Measurements from ENCODE around the gene AMHR2. TPM values are rescaled to one million over a fixed set of nuclear protein-coding genes. Genes with fewer than 3 reads are reported as not detected.

Gene AMHR2
- total RNA-seq, 1 donor from 2014 or later, result not detected

GRCh38 chr12:53380794-53381730 is 42.6 kb upstream of the AMHR2 start:
- no peak for FAIRE-seq
- H3K27me3 Mint-ChIP-seq (ENCODE audit: low read depth, unreplicated experiment), result no peaks in the 10 kb centered on the region

DNA sequence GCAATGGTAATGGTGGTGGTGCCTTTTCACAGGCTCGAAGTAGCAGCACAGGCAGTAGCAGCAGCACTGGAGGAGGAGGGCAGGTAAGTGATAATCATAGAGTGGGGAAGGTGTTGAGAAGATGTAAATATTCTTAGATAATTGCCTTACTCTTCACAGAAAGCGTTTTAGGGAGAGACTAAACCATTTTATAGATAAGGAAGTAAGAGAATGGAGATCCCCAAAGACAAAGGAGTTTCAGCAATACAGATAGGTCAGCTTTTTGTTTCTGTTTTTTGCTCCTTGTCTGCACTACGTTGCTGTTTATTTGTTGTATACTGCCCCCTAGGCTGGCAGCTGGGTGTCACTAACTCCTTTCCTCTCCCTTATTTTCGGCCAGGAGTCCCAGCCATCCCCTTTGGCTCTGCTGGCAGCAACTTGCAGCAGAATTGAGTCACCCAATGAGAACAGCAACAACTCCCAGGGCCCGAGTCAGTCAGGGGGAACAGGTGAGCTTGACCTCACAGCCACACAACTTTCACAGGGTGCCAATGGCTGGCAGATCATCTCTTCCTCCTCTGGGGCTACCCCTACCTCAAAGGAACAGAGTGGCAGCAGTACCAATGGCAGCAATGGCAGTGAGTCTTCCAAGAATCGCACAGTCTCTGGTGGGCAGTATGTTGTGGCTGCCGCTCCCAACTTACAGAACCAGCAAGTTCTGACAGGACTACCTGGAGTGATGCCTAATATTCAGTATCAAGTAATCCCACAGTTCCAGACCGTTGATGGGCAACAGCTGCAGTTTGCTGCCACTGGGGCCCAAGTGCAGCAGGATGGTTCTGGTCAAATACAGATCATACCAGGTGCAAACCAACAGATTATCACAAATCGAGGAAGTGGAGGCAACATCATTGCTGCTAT is 41.7 kb upstream of the AMHR2 start:
- no peaks in the 10 kb centered on the region for H3K9me3 Mint-ChIP-seq (ENCODE audit: unreplicated experiment)

More at GRCh38 chr12:53380794-53381730, 42.6 kb upstream of the AMHR2 start:
- peak overlapping the region; percentile 53 for H3K27ac ChIP-seq (ENCODE audit: low read depth, low read length)
- peak overlapping the region; percentile 88 for H3K4me2 ChIP-seq (ENCODE audit: low read length)
- H3K79me2 ChIP-seq (ENCODE audit: insufficient read depth, low read length), result peaks cover 43% of the 10 kb centered on the region
- H3K9ac ChIP-seq (ENCODE audit: low read length), result peak overlapping the region; percentile 86
- DNase-seq (ENCODE audit: low read depth), result no peak
- no peaks in the 10 kb centered on the region for H3K27me3 ChIP-seq (ENCODE audit: insufficient read depth, low read length)
- no peak overlapping the region for H2AFZ ChIP-seq (ENCODE audit: low read depth, low read length)
- H3K4me3 Mint-ChIP-seq (ENCODE audit: unreplicated experiment), result peak overlapping the region; percentile 90
- H4K20me1 ChIP-seq (ENCODE audit: insufficient read depth, low read length), result peaks cover 36% of the 10 kb centered on the region
- peak overlapping the region; percentile 59 for H3K4me3 ChIP-seq (ENCODE audit: insufficient read depth, low read depth, low read length)
- H3K9me3 Mint-ChIP-seq (ENCODE audit: unreplicated experiment), result no peaks in the 10 kb centered on the region
- H3K4me1 ChIP-seq (ENCODE audit: insufficient read depth, low read length), result peaks cover 32% of the 10 kb centered on the region
- H3K27ac Mint-ChIP-seq (ENCODE audit: unreplicated experiment), result peak overlapping the region; percentile 95
- no peaks in the 10 kb centered on the region for H3K9me3 ChIP-seq (ENCODE audit: insufficient read depth, low read depth, low read length)
- peaks cover 17% of the 10 kb centered on the region for H3K36me3 ChIP-seq (ENCODE audit: insufficient read depth, low read length)
- peaks cover 33% of the 10 kb centered on the region for H3K4me1 Mint-ChIP-seq (ENCODE audit: low read depth, unreplicated experiment)
- TF ChIP-seq EZH2 (IDR thresholded peaks at IDR 0.05; ENCODE audit: insufficient read depth, low read length), result no peak
- no peak for TF ChIP-seq CTCF (IDR thresholded peaks at IDR 0.05; ENCODE audit: insufficient read depth, low read depth, low read length)
- H3K36me3 Mint-ChIP-seq (ENCODE audit: low read depth, unreplicated experiment), result peaks cover 22% of the 10 kb centered on the region

More for the DNA sequence above, 41.7 kb upstream of the AMHR2 start:
- no peak for TF ChIP-seq EZH2 (IDR thresholded peaks at IDR 0.05; ENCODE audit: insufficient read depth, low read length)
- peak; percentile 22 for TF ChIP-seq CTCF (IDR thresholded peaks at IDR 0.05; ENCODE audit: insufficient read depth, low read depth, low read length)
- peak overlapping the region; percentile 53 for H3K27ac ChIP-seq (ENCODE audit: low read depth, low read length)
- H3K9me3 ChIP-seq (ENCODE audit: insufficient read depth, low read depth, low read length), result no peaks in the 10 kb centered on the region
- H3K4me2 ChIP-seq (ENCODE audit: low read length), result peak overlapping the region; percentile 88
- Mint-ChIP-seq H3K4me1 (ENCODE audit: low read depth, unreplicated experiment) (peaks cover 34% of the 10 kb centered on the region), H3K4me3 (ENCODE audit: unreplicated experiment) (peak overlapping the region; percentile 90), H3K27ac (ENCODE audit: unreplicated experiment) (peak overlapping the region; percentile 95), H3K27me3 (ENCODE audit: low read depth, unreplicated experiment) (no peaks in the 10 kb centered on the region), H3K36me3 (ENCODE audit: low read depth, unreplicated experiment) (peaks cover 23% of the 10 kb centered on the region)
- H3K4me1 ChIP-seq (ENCODE audit: insufficient read depth, low read length), result peaks cover 40% of the 10 kb centered on the region
- H3K27me3 ChIP-seq (ENCODE audit: insufficient read depth, low read length), result no peaks in the 10 kb centered on the region
- no peak for DNase-seq (ENCODE audit: low read depth)
- FAIRE-seq, result no peak
- H3K36me3 ChIP-seq (ENCODE audit: insufficient read depth, low read length), result peaks cover 17% of the 10 kb centered on the region
- H3K4me3 ChIP-seq (ENCODE audit: insufficient read depth, low read depth, low read length), result peak overlapping the region; percentile 59
- H4K20me1 ChIP-seq (ENCODE audit: insufficient read depth, low read length), result peaks cover 45% of the 10 kb centered on the region
- peak overlapping the region; percentile 86 for H3K9ac ChIP-seq (ENCODE audit: low read length)
- H2AFZ ChIP-seq (ENCODE audit: low read depth, low read length), result no peak overlapping the region
- peaks cover 52% of the 10 kb centered on the region for H3K79me2 ChIP-seq (ENCODE audit: insufficient read depth, low read length)
